ENCODE data around the gene LRMDA. TPM values are rescaled to one million over a fixed set of nuclear protein-coding genes. Genes with fewer than 3 reads are reported as not detected.

The LRMDA gene
- total and polyA plus RNA-seq, 2 of the 13 experiments (the other 11 are each of a cell fraction or from before 2014, with no cell fraction given) = 13.4 to 22.0 TPM

DNA sequence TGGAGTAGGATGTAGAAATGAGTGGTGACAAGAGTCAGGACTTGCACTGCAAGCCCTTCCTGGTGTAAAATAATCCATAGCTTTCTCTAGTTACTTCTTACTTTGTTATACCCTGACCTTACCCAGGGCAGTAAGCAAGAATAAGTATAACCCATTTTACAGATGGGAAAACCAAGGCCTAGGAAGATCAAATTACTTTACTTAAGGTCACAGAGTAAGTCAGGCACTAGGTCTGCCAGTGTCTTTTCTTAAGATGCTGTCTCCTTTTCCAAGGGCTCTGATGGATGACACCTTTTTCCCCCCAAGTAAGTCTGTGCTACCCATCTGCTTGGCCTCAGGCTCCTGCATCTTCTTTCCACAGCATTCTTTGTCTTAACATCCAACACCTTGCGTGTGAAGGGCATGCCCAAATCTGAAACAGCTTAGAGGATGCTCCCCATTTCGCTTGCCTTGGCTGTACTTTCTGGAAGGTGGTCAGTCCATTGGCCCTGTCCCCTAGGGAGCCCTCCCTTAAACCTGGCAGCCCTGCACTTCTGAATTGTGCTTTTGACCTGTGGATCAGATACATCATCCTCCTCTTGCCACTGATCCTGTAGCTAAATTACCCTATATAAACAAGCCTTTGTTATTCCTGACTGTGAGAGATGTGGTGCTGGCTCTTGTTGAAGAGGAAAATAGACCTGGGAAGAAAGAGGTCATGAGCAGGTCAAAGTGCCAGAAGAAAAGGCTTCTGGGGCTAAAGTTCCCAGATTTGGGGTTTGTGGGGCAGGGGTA, 168.6 kb downstream of the LRMDA start (continued):
- TF ChIP-seq, protein P1, sequence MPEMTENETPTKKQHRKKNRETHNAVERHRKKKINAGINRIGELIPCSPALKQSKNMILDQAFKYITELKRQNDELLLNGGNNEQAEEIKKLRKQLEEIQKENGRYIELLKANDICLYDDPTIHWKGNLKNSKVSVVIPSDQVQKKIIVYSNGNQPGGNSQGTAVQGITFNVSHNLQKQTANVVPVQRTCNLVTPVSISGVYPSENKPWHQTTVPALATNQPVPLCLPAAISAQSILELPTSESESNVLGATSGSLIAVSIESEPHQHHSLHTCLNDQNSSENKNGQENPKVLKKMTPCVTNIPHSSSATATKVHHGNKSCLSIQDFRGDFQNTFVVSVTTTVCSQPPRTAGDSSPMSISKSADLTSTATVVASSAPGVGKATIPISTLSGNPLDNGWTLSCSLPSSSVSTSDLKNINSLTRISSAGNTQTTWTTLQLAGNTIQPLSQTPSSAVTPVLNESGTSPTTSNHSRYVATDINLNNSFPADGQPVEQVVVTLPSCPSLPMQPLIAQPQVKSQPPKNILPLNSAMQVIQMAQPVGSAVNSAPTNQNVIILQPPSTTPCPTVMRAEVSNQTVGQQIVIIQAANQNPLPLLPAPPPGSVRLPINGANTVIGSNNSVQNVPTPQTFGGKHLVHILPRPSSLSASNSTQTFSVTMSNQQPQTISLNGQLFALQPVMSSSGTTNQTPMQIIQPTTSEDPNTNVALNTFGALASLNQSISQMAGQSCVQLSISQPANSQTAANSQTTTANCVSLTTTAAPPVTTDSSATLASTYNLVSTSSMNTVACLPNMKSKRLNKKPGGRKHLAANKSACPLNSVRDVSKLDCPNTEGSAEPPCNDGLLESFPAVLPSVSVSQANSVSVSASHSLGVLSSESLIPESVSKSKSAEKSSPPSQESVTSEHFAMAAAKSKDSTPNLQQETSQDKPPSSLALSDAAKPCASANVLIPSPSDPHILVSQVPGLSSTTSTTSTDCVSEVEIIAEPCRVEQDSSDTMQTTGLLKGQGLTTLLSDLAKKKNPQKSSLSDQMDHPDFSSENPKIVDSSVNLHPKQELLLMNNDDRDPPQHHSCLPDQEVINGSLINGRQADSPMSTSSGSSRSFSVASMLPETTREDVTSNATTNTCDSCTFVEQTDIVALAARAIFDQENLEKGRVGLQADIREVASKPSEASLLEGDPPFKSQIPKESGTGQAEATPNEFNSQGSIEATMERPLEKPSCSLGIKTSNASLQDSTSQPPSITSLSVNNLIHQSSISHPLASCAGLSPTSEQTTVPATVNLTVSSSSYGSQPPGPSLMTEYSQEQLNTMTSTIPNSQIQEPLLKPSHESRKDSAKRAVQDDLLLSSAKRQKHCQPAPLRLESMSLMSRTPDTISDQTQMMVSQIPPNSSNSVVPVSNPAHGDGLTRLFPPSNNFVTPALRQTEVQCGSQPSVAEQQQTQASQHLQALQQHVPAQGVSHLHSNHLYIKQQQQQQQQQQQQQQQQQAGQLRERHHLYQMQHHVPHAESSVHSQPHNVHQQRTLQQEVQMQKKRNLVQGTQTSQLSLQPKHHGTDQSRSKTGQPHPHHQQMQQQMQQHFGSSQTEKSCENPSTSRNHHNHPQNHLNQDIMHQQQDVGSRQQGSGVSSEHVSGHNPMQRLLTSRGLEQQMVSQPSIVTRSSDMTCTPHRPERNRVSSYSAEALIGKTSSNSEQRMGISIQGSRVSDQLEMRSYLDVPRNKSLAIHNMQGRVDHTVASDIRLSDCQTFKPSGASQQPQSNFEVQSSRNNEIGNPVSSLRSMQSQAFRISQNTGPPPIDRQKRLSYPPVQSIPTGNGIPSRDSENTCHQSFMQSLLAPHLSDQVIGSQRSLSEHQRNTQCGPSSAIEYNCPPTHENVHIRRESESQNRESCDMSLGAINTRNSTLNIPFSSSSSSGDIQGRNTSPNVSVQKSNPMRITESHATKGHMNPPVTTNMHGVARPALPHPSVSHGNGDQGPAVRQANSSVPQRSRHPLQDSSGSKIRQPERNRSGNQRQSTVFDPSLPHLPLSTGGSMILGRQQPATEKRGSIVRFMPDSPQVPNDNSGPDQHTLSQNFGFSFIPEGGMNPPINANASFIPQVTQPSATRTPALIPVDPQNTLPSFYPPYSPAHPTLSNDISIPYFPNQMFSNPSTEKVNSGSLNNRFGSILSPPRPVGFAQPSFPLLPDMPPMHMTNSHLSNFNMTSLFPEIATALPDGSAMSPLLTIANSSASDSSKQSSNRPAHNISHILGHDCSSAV (CRISPR knock-in tag; IDR thresholded peaks at IDR 0.05; ENCODE audit: borderline replicate concordance) = no peak
- no peak for TF ChIP-seq PTBP1 (IDR thresholded peaks at IDR 0.05; ENCODE audit: low read depth, low read length, poor library complexity, severe bottlenecking)
- TF ChIP-seq SP140L (CRISPR knock-in tag; IDR thresholded peaks at IDR 0.05; ENCODE audit: borderline replicate concordance) = no peak
- no peak for TF ChIP-seq NFYC (CRISPR knock-in tag; IDR thresholded peaks at IDR 0.05)
- no peak for TF ChIP-seq EP300 (IDR thresholded peaks at IDR 0.05; ENCODE audit: low read depth in 2 of 2, low read length in 2 of 2)
- TF ChIP-seq EP300 (CRISPR knock-in tag; IDR thresholded peaks at IDR 0.05; ENCODE audit: borderline replicate concordance) = no peak
- no peak for TF ChIP-seq MXD4 (CRISPR knock-in tag; IDR thresholded peaks at IDR 0.05)
- TF ChIP-seq RXRB (CRISPR knock-in tag; IDR thresholded peaks at IDR 0.05; ENCODE audit: borderline replicate concordance) = peak; percentile 71; the same call in 1 of the 2 replicates
- TF ChIP-seq, protein P2, sequence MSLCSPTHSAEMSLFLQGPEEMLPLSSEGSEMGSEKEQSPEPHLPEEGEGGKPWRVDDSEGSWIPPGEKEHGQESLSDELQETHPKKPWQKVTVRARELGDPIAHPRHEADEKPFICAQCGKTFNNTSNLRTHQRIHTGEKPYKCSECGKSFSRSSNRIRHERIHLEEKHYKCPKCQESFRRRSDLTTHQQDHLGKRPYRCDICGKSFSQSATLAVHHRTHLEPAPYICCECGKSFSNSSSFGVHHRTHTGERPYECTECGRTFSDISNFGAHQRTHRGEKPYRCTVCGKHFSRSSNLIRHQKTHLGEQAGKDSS (CRISPR knock-in tag; IDR thresholded peaks at IDR 0.05; ENCODE audit: borderline replicate concordance, low read depth) = no peak
- no peak for TF ChIP-seq HOXA7 (CRISPR knock-in tag; IDR thresholded peaks at IDR 0.05)
- TF ChIP-seq SPEN (CRISPR knock-in tag; IDR thresholded peaks at IDR 0.05; ENCODE audit: low read depth) = no peak
- TF ChIP-seq ZNF17 (CRISPR knock-in tag; IDR thresholded peaks at IDR 0.05) = no peak
- no peak for TF ChIP-seq ARNTL (CRISPR knock-in tag; IDR thresholded peaks at IDR 0.05)
- TF ChIP-seq, protein P3, sequence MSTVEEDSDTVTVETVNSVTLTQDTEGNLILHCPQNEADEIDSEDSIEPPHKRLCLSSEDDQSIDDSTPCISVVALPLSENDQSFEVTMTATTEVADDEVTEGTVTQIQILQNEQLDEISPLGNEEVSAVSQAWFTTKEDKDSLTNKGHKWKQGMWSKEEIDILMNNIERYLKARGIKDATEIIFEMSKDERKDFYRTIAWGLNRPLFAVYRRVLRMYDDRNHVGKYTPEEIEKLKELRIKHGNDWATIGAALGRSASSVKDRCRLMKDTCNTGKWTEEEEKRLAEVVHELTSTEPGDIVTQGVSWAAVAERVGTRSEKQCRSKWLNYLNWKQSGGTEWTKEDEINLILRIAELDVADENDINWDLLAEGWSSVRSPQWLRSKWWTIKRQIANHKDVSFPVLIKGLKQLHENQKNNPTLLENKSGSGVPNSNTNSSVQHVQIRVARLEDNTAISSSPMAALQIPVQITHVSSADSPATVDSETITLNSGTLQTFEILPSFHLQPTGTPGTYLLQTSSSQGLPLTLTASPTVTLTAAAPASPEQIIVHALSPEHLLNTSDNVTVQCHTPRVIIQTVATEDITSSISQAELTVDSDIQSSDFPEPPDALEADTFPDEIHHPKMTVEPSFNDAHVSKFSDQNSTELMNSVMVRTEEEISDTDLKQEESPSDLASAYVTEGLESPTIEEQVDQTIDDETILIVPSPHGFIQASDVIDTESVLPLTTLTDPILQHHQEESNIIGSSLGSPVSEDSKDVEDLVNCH (CRISPR knock-in tag; IDR thresholded peaks at IDR 0.05) = no peak
- no peak for TF ChIP-seq HOXA9 (CRISPR knock-in tag; IDR thresholded peaks at IDR 0.05; ENCODE audit: borderline replicate concordance)
- no peak for TF ChIP-seq ZZZ3 (CRISPR knock-in tag; IDR thresholded peaks at IDR 0.05; ENCODE audit: borderline replicate concordance)
- TF ChIP-seq ZNF720 (CRISPR knock-in tag; IDR thresholded peaks at IDR 0.05) = no peak
- TF ChIP-seq CCAR2 (optimal IDR thresholded peaks at IDR 0.05; ENCODE audit: low read depth, low read length) = no peak
- peak; percentile 66; the same call in 1 of the 2 replicates for TF ChIP-seq SOX5 (CRISPR knock-in tag; IDR thresholded peaks at IDR 0.05; ENCODE audit: borderline replicate concordance)

Data from HepG2 (cell line).